GM20431 (cell line): ENCODE results near the gene BMF.

Experiments
- in situ Hi-C: fragments of 300-500 bp; cut with MseI, MboI; formaldehyde crosslinking; loops from one replicate; pipeline ENCODE4 v1.15.0; 2020; ENCODE audit warnings: low sequenced_read_pairs; ENCODE audit not compliant: unreplicated experiment

Gene BMF

DNA sequence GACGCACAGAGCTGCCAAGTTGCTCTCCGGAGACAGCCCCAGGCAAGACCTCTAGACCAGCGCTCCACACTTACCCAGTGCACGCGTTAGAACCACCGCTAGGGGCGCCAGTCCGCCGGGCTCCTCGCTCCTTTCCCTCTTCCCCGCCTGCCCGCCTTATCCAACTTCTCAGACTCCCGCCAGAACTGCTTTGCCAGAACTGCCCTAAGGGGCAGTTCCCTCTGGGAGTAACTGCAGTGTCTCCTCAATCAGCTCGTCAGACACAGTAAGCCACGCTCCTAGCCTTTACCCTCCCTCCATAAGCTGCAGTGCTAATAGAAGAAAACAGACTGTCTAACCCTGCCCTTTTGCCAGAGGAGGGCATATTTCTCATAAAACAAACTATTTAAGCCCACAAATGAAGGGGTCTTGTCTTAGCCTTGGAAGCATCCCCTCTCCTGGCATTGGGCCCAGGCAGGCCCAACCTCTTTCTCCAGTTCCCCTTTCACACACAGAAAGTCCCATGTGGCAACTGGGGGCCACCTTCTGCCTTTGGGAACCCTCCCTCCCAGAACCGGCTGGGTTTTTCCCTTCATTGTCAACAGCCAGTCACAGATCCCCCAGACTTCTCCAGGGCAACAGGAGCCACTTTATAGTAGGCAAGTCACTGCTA, 3.7 kb downstream of the BMF start:
- in situ Hi-C loops: no loop called here

DNA sequence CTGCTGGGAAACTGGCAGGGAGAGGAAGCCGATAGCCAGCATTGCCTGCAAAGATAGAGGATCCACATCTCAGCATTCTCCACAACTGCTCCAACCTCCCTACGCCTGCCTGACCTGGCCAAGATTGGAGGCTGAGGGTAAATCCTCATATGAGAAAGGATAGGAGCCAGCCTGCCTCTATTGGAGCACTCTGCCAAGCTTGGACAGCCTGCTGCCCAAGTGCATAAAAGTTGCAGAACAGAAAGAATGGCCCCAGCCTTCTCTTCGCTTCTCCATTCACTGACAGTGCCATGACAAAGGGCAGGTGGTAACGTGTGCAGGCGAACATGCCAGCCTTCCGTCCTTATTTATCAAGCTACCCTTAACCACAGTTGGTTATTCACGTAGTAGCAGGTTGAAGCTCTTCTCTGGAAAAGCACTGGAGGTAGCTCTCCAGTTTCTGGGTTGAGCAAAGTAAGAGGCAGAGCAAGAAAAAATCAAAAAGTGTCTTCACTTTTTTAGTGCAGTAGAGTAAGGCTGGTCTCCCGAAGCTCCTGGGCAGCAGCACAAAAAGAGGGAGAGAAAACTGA, 4.3 kb downstream of the BMF start:
- in situ Hi-C loops: no loop called here

DNA sequence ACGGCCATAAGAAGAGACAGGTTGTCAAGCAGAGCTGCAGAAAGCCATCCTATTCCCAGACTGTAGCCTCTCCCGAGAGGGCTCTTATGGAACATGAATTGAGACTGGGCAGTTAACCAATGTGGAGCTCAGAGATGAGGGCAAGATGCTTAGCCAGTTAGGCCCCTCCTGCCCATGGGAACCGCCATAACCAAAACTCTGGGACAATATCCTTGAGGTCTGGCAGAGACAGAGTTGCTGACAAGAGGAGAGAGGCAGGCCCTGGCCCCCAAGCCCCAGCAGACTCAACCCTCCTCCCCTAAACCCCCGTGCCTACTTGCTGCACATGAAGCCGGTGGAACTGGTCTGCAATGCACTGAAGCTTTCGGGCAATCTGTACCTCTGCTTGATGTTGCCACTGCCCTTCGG, 4.8 kb downstream of the BMF start:
- in situ Hi-C loops: no loop called here

DNA sequence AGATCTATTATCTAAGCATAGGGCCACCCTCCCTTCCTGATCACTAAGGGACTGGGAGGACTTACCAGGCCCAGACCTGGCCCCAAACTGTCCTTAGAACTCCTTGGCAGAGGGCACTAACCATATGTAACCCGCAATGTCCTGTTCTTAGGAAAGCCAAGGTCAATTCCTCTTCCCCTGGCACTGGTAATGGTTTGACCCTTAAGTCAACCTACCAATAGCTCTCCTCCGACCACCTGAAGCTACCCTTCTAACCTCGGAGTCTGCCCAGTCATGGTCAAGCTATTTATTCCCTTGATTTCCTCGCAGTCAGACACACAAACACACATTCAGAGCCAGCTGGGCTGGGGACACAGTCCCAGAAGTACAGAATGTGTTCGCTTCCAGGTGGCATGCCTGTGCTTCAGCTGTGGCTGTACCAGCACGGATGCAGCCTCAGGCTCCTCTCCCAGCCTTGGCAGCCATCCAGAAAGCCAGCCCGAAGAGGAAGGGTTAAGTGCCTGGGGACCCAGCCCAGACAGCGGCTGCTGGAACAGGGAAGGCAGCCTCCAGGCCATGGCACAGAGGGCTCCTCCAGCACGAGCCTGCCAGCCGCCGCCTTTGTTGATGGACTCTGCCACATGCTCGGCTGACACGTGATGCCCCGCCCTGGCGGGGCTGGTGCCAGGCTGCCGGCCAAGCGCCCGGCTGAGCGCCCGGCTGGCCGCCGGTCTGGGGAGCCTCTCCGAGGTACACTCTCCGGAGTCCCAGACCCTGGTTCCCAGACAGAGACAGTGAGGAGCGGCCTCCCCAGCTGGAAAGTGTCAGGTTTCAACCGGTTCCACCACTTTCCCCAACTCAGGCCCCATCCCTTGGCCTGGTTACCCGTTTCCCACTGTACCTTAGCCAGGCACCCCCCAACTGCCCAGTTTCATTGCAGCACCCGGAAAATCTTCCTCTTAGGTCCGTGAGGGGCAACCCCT, 5.5 kb downstream of the BMF start:
- in situ Hi-C loops: no loop called here

DNA sequence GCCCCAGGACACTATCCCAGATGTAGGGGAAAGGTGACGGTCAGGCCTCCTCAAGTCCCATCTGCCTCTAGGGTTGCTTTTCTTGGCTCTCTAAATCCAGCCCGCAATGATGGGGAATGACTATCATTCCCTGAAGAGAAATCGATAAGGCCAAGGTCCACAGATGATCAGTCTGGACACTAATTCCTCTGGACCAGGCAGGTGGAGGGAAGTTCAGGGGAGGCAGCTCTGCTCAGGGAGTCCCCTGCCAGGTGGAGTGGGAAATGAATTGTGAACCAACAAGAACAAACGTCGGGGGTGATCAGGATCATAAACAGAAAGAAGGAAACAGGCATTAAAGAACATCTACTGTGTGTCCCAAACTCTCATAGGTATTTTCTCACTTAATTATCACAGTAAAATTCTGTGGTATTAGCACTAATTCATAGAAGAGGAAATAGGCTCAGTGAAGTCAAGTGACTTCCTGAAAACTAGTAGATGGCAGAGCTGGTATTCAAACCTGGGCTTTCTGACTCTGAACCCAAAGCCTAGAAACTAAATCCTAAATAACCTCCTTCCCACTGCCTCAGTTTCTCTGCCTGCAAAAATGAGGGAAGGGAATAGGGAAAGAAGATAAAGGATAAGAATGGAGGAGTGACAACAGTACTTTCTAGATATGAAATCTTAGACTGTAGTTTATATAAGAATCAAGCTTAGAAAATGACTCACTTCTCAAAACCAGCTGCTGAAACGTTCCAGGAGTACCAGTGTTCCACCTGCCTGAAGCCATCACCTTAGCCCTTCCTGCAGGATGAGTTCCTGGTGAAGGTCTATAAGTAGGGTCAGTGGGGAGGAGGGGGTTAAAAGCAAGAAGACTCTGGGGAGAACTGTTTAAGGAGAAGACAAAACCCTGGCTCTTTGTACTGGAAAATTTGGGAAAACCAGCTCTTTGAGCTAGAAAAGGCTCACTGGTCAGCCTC, 7.5 kb downstream of the BMF start:
- in situ Hi-C loops: no loop called here

DNA sequence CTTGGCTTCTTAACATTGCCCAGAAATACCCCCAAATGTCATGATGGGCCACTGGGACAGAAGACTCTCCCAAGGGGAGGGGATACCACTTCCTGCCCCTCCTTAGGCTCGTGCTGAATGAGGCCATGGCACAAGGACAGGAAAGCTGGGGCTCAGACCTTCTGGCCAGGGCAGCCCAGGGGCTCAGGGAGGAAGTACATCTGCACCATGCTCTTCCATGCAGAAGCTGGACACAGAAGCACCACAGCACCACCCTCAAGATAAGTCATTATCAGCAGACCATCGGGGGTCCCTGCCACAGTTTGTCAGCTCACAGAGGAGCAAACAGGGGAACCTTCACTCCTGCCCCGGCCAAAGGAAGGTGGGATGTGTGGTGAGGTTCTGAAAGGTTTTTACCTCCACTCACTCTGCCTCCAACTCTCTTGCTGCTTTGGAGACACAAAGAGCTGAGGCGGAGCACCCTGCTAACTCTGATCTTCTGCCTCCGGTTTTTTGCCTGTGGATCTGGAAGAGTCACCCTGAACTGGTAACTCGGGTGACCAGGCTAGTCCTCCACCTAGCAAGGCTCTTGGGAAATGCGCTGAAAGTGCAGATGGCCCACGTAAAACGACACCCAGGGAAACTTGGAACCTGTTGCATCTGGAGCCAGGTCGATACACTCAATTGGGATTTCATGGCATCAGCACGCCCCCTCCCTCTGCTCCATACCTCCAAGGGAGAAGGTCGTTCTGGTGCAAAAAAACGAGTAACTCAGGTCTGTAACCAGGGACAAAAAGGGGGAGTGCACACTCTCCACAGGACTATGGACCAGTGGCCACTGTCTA, 8.3 kb downstream of the BMF start:
- in situ Hi-C loops: no loop called here

DNA sequence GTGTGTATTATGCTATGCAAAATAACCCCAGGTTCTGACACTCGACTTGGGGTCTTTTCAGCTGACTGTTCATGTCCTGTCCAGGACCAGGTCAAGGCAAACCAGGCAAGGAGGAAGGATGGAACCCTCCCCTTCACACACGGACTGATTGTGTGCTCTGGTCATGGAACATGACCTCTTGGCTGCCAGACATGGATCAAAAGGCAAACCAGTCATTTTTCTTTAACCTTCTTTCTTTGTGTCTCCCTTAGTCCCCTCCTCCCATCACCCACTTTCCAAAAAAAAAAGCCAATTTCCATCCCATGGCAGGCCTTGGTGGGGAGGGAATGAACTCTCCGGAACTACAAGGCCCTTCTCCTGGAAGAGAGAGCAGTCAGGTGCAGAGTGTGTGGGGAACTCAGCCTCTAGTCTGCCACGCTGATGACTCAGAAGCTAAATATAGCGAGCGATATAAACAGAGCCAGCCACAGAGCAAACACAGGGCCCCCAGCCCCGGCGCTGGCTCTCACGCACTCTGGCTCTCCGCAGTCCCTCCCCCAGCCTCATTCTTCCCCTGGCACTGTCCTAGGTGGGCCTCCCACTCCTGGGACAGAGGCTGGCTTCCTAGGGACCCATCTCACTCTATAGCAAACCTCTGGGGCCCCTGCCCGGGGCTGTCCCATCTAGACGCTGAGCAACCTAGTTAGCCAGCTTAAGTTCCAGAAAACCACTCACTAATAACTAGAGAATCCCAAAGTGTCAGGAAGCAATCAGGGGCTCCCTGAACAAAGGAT, 10.0 kb downstream of the BMF start:
- in situ Hi-C loops: no loop called here

DNA sequence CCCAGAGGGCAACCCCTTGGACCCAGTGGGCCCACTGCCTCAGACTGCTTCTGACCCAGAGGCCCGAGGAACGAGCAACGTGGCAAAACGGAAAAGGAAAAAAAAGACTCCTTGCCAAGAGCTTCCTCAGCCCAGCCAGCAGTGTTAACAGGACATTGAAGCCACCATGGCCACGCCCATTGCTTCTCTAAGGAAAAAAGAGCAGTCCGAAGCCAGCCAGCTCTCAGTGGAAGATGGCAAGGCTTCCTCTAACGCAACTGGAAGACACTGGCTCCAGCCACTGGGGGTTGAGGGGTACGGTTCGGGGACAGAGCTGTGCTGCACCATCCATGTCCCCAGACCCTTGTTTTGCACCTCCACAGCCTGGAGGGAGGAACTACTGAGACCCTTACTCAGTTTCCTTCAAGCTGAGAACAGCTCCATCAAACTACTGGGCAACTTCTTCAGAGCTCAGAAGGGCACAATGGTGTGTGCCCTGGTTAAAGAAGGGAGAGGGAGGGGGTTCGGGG, 10.7 kb downstream of the BMF start:
- in situ Hi-C loops: no loop called here

DNA sequence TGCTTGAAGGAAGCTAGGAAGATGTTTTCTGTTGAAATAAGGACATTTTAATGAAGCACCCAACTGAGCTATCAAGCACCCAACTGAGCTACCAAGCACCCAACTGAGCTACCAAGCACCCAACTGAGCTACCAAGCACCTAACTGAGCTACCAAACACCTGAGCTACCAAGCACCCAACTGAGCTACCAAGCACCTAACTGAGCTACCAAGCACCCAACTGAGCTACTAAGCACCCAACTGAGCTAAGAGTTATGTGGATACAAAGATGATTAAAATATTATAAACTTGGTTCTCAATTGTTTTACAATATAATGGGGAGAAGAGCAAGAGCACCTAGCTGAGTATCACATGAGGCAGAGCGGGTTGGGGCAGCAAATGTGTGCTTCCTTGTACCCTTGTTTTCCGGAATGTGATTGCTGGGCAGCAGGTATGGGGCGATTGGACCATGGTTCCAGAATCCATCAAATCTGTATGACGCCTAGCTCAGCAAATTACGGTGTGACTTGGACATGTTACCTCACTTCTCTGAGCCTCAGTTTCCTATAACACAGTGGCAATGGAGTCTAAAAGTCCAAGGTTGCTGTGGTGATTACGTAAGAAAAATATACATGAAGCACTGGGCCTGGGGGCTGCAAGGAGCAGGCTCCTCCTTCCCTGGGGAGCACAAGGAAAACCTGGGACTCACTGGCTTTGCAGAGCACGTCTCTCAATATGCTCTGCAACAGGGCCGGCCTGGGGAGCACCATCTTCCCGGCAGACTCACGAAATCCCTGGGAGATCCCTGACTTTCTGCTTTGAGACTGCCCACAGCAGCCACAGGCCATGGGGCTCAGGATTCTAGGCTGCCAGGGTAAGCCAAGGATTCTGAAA, 11.3 kb downstream of the BMF start:
- in situ Hi-C loops: no loop called here

DNA sequence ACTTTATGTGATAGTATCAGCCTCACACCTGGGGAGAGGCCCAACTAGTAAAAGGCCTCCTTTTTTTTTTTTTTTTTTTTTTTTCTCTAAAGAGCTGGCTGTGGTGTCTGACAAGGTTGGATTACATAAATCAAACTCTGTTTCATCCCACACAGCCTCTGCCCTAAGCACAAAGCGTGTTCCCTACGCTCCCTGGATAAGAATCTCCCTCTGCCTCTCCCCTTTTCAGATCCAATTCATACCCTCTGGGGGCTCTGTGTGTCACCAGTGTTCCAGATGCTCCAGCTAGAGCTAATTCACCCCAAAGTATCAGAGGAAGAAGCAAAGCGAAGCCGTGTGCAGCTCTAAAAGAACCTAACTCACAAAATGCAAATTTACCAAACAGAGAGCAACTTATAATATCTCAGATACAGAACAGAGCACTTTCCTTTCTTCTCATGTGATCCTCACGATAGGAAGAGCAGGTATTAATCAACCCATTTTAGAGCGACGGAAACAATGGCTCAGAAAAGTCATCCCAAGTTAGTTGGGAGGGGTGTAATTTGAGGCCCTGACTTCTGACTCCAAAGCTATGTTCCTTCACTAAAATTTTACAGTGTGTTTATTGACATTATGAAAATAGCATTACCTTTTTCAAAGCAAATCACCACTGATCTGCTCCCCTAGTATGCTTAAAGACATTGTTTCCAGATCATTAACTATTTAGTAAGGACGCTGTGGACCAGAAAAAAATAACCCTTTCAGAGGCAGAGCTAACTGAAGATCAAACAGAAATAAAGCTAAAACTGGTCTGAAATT, 12.4 kb downstream of the BMF start:
- in situ Hi-C loops: no loop called here

DNA sequence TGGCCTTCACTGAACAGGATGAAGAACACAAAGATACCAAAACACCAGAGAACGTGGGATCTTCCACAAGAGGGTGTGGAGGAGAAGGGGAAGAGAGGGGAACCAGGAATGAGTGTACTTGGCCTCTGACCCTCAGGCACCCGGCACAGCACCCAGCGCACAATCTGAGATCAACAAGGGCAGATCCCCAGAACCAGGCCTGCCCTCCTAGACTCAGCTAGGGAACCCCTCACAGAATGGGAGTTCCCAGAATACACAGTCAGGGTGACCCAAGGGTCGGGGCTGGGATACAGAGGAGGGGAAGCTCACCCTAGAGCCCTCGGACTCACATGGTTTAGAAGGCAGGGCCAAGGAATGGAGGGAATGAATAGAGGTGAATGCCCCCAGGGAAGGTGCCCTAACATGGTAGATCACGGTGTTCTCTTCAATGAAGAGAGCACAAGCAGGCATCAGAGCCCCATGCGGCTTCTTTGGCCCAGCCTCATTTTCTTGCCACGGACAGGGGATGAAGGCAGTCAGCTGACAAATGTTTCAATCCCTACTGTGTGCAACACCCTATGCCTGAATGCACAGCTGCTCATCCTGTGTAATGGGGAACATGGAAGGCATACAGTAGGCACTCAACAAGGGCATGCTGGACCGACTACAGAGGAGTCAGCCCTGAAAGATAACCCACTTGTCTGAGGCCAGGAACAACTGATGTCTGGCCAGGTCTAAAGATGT, 13.1 kb downstream of the BMF start:
- in situ Hi-C loops: no loop called here

DNA sequence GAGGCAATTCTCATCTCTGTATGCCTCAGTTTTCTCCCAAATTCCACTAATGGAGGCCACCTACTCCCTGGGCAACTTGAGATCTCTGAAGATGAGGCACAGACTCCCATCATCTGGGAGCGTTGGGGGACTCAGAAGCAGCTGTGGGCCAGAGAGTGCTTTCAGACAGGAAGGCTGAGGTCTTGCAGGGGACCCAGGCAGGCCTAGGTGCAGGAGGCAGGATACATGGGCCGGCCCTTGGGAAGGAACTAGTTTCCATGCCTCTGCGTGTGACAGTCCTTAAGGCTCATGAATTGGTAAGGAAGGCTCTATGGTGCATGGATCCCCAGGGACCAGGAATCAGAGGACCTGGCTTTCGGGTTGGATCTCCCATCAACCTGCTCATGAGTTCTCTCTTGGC, 14.5 kb downstream of the BMF start:
- in situ Hi-C loops: no loop called here

DNA sequence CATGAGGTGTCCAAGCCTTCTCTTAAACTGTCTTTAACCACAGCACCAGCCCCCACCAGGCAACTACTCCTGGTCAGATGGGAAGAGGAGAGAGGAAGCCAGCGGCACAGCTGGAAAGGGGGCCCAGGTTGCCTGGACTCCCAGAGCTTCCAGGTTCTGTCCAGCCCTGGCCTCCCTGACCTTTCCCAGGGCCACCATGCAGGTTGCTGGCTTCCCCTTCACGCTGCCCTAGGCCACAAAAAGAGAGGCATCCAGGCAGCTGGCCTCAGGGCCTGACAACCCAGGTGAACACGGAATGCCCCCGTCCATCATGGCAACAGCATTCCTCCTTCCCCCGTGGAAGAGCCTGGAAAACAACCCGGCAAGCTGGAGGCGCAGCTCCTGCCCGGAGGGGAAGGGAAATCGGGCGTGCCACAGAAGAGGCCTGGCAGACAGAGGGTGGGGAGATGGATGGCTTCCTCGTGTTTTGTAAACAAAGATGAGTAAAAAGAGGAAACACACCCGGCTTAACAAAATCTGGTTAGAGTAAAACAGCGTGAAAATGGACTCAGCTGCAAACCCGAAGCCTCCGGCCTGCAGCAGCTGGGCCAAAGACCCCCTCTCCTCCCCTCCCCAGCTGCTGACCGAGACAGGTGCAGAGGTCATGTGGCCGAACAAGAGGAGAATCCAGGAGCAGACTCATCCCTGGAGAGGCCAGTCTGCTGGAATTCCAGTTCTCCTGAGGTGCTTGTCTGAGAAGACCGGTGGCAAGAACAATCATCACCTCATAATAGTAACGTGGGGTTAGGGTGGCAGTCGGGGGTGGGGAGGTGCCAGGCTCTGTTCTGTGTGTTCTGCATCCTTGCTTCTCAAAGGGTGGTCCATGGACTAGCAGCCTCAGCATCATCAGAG, 15.5 kb downstream of the BMF start:
- in situ Hi-C loops: no loop called here

DNA sequence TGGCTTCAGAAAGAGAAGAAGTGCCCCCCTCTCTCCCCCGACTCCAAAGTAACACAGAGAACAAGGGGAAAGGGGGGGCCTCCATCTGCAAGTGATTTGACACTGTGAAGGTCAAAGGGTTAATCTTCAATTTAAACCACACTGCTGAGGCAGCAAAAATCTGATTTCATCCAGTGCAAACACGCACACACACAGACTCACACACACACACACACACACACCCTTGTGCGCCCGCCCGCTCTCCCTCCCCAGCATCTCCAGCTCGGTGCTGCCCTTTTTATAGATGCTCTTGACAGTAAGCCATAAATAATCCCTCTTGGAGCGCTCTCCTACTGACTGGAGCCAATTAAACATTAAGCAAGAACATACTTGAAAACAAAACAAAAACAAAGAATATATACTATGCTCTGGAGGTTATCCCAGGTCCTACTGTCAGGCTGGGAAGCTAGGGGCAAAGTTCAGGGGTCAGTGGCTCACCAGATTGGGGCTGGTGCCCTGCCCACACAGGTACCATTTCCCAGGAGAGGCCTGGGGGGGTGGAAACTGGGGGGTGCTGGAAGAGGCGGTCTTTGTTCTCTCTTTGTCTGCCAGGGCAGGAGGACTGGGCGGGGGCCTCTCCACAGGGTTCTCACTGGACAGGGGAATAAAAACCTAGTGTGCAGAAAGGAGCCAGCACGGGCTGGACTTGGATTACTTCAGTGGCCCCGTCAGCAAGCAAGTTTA, 16.3 kb downstream of the BMF start:
- in situ Hi-C loops: no loop called here
